SH-SY5Y (cell line): ENCODE data around the gene PLAAT2.

Experiments
- GATA2 ChIP-seq: IDR thresholded peaks from 2 replicates; pipeline ENCODE4 v1.6.1; 2011; ENCODE audit warnings: mild to moderate bottlenecking, low read depth, low read length
- GATA3 ChIP-seq: IDR thresholded peaks from 2 replicates; pipeline ENCODE4 v1.6.1; 2011; ENCODE audit warnings: low read depth, mild to moderate bottlenecking, low read length, moderate library complexity

- TF ChIP-seq GATA2 (no peak), GATA3 (no peak)
Observed at GRCh38 chr11:63583357-63583677, 20.1 kb upstream of the PLAAT2 start.
